Body of pancreas (tissue), 4 donors: ENCODE measurements around the gene SLC11A1.

ENCODE experiments used
- CTCF ChIP-seq, 7 experiments: fragments of 450-650 bp in 4 of 7; fragments of 200-600 bp in 3 of 7; sonication (generic) in 3 of 7; IDR thresholded peaks; one replicate each; pipeline ENCODE4 v1.5.1; 2016 to 2019; ENCODE audit warnings: antibody characterized with exemption in 7 of 7
- POLR2A ChIP-seq, 3 donors: fragments of 450-650 bp; IDR thresholded peaks; one replicate each; pipeline ENCODE4 v1.6.1; 2016; ENCODE audit warnings: antibody characterized with exemption in 3 of 3, mild to moderate bottlenecking in 2 of 3

DNA sequence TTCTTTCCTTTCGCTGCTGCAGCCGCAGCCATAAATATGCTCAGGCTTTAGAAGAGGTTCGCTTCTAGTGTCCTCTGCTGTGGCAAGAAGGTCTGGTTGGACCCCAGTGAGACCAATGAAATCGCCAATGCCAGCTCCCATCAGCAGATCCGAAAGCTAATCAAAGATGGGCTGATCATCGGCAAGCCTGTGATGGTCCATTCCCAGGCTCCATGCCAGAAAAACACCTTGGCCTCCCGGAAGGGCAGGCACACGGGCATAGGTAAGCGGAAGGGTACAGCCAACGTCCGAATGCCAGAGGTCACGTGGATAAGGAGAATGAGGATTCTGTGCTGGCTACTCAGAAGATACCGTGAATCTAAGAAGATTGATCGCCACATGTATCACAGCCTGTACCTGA is 28.0 kb upstream of the SLC11A1 start:
- TF ChIP-seq POLR2A (IDR thresholded peaks at IDR 0.05) (no peak), CTCF (IDR thresholded peaks at IDR 0.05) (no peak)
